ES-I3 (cell line): ENCODE data around the gene DPYD.

Experiments
- H3K36me3 ChIP-seq: 2 replicates; pipeline ENCODE4 v1.6.1; 2013; ENCODE audit warnings: mild to moderate bottlenecking, low read length, control low read depth, moderate library complexity; ENCODE audit not compliant: insufficient read depth
- H3K4me1 ChIP-seq: 2 replicates; pipeline ENCODE4 v1.6.1; 2013; ENCODE audit warnings: mild to moderate bottlenecking, control low read depth, low read length; ENCODE audit not compliant: insufficient read depth
- H3K9ac ChIP-seq: 2 replicates; pipeline ENCODE4 v1.6.1; 2013; ENCODE audit warnings: low read depth, mild to moderate bottlenecking, low read length, moderate library complexity
- H3K9me3 ChIP-seq: 2 replicates; pipeline ENCODE4 v1.6.1; 2013; ENCODE audit warnings: mild to moderate bottlenecking, low read length, moderate library complexity; ENCODE audit not compliant: control insufficient read depth, insufficient read depth

The DPYD gene

GRCh38 chr1:97137862-97138514 lies 782.8 kb downstream of the DPYD start:
- 0 out of 2 replicates have a peak, but pooled peaks cover 5% of the 10 kb centered on the region for H3K4me1 ChIP-seq
- no peak overlapping the region for H3K9ac ChIP-seq
- no peaks in the 10 kb centered on the region; the same call in 1 of the 2 replicates for H3K36me3 ChIP-seq
- H3K9me3 ChIP-seq = no peaks in the 10 kb centered on the region

DNA sequence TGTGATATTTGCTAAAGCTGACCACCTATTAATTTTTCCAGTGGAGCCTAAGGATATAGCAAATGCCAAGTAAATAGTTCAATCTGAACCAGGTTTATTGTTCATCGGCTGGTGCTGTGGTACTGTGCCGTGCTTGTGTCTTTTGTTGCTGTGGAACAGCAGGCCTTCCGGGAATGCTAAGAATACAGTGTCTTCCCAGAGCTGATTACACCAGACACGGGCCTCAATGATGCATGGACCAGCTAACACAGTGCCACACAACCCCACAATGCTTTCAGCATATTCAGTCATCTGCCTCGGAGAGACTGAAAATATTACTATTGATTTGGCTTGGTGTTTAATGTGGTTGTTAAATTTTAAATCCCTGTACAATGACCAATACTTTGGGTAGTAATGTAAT lies 783.8 kb downstream of the DPYD start:
- 0 out of 2 replicates have a peak, but pooled peaks cover 5% of the 10 kb centered on the region for H3K4me1 ChIP-seq
- H3K36me3 ChIP-seq = no peaks in the 10 kb centered on the region; the same call in 1 of the 2 replicates
- H3K9ac ChIP-seq = no peak overlapping the region

DNA sequence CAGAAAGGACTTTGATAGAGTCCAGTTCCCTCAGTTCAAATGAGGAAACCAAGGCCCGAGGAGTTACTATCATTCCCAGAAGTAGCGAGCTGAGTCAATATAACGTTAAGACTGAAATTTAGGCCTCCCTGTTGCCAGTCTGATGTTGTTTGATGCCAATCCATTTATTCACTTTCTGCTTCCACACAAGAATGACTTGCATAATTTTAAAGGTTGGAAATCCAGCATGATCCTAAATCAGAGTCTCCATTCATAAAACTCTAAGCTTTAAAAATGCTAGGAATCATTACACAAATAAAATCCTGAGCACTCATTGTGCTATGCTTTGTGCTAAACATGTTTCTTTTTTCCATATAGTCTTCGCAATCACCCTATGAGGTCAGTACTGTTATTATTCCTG lies 784.9 kb downstream of the DPYD start:
- Histone ChIP-seq H3K36me3 (no peaks in the 10 kb centered on the region; the same call in 1 of the 2 replicates), H3K9ac (no peak overlapping the region), H3K9me3 (no peaks in the 10 kb centered on the region), H3K4me1 (0 out of 2 replicates have a peak, but pooled peaks cover 5% of the 10 kb centered on the region)

More for the DNA sequence above, 783.8 kb downstream of the DPYD start:
- no peaks in the 10 kb centered on the region for H3K9me3 ChIP-seq

GRCh38 chr1:97128426-97128825 lies 792.4 kb downstream of the DPYD start:
- Histone ChIP-seq H3K9me3 (no peaks in the 10 kb centered on the region), H3K9ac (no peak overlapping the region), H3K4me1 (no peaks in the 10 kb centered on the region)

DNA sequence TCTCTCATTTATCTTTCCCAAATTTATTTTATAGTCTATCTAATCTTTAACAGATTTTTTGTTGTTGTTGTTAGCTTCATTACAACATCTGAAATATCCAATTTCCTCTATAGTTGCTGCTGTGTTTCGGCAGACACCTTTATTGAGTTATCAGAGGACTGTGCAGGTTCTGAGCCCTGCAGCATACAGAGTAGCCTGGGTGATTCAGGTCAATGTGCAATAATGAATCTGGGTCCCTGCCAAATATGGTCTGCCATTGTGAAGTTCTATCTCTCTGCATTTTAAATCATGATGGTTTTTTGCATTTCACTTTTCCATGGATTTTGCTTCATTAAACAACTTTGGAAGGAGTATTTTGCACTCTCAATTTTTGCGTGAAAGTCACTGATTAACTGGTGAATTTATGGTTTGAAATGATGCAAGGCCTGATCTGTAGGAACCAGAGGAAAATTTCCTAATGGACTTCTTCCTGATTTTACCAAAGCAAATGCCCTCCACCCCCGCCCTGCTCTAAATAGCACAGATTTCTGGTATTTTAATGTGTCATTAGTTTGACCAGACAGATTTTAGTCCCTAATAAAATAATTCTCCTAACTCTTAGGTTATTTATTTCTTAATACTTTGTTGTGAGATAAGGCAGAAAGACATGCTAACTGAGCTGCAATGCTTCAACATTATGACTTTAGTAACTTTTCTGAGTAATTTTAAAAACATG lies 797.0 kb downstream of the DPYD start:
- peaks cover 10% of the 10 kb centered on the region; the same call in 1 of the 2 replicates for H3K4me1 ChIP-seq

More at GRCh38 chr1:97128426-97128825, 792.4 kb downstream of the DPYD start:
- no peaks in the 10 kb centered on the region; the same call in 1 of the 2 replicates for H3K36me3 ChIP-seq

DNA sequence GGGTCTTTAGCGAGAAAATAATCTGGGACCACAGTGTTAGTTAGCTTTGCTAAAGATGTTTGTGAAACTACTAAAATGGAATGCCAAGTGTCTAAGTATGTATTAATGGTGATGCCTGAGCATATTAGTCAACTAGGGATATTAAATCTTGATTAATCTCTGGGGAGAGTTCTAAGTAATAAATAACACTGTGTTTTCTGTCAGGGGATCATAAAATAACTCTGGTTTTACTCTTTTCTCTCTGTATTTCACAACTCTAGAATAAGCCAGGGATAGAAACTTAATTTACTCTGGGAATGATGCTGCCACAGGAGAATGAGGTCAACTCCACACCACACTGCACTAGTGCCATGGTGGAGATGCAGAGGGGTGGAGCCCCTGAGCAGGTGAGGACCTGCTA lies 800.0 kb downstream of the DPYD start:
- H3K4me1 ChIP-seq = peaks cover 10% of the 10 kb centered on the region; the same call in 1 of the 2 replicates
- no peak overlapping the region for H3K9ac ChIP-seq
- no peaks in the 10 kb centered on the region for H3K36me3 ChIP-seq
- H3K9me3 ChIP-seq = no peaks in the 10 kb centered on the region

More for the DNA sequence above, 797.0 kb downstream of the DPYD start:
- no peak overlapping the region for H3K9ac ChIP-seq
- H3K9me3 ChIP-seq = no peaks in the 10 kb centered on the region
- H3K36me3 ChIP-seq = no peaks in the 10 kb centered on the region; the same call in 1 of the 2 replicates

DNA sequence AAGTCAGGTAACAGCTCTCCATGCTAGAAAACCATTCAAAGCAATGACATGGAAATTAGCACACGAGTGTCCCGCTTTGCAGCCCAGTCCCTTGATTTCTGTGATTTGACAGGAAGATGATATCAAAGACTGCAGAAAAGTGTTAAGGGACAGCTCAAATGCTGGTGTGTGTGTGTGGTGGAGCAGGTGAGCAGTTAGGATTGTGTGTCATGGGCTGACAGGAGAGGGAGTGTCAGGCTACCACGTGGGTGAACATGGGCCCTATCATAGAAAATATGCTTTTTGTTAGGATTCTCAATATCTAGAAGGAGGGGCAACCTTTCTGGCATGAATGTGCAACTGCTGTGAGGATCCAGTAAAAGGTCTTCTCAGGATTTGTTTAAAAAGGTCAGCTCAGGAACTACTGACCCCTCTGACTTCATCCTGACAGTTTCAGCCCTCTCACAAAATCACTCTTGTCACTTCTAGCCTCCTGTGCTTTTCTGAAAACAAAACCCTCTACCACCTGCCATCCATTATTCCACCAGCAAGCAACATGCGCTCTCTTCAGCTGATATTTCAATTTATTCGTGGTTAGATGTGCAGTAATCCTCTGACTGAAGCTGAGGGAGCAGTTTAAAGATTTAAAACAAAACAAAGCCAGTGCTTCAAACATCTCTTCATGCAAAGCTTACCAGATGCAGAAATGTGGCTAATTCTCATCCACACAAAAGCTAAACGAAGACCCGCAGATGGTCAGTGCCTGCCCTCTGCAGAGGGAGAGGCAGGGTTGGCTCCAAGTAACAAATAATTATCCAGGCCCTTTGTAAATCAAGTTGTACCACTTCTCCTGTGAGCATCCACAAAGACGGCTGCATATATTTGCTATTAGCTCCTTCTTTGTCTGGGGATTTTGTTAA lies 801.3 kb downstream of the DPYD start:
- Histone ChIP-seq H3K4me1 (peaks cover 12% of the 10 kb centered on the region; the same call in 1 of the 2 replicates), H3K9me3 (no peaks in the 10 kb centered on the region), H3K9ac (no peak overlapping the region), H3K36me3 (no peaks in the 10 kb centered on the region)

- H3K36me3 ChIP-seq = no peaks in the 10 kb centered on the region
- H3K4me1 ChIP-seq = peaks cover 16% of the 10 kb centered on the region; the same call in 1 of the 2 replicates
- no peak overlapping the region for H3K9ac ChIP-seq
- no peaks in the 10 kb centered on the region for H3K9me3 ChIP-seq
Measured at GRCh38 chr1:97114842-97115241, 806.0 kb downstream of the DPYD start.

- Histone ChIP-seq H3K4me1 (peaks cover 8% of the 10 kb centered on the region; the same call in 1 of the 2 replicates), H3K9ac (no peak overlapping the region), H3K9me3 (no peaks in the 10 kb centered on the region), H3K36me3 (no peaks in the 10 kb centered on the region)
Measured at GRCh38 chr1:97112442-97112841, 808.4 kb downstream of the DPYD start.

DNA sequence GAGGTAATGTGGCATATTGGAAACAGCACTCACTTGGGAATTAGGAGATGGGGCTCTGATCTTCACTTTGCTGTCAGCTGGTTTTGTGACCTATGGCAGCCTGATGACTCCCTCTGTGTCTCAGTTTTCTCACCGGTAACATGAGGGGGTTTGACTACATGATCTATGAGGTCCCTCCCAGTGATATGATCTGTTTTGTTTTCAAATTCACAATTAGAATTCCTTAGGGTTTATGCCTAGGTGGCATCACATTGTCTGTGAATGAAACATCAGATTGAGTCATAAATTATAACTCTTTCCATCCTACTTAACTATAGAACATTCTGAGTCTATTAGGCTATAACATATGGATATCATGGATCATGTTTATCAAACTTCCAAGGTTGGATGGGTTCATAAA lies 812.7 kb downstream of the DPYD start:
- no peaks in the 10 kb centered on the region for H3K9me3 ChIP-seq
- no peaks in the 10 kb centered on the region for H3K36me3 ChIP-seq
- H3K4me1 ChIP-seq = no peaks in the 10 kb centered on the region; the same call in 1 of the 2 replicates
- no peak overlapping the region for H3K9ac ChIP-seq

DNA sequence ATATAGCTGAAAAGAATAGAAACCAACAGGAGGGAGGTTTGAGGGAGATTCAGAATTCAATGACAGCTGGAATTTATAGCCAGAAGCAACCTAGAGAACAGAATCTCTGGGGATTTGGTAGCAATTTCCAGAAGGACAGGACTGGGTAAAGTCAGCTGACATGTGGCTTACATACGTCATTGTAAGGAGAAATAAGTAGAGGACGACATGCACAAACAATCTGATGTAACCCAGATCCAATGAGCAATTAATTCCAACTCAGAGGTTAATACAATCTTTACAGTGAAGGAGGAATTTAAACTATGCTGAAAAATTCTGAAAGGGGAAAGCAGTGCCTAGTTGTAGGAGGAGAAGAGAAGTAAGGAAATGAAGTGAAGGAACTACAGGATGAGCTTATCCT lies 815.3 kb downstream of the DPYD start:
- H3K9ac ChIP-seq = no peak overlapping the region
- no peaks in the 10 kb centered on the region for H3K9me3 ChIP-seq
- H3K4me1 ChIP-seq = no peaks in the 10 kb centered on the region
- no peaks in the 10 kb centered on the region for H3K36me3 ChIP-seq

GRCh38 chr1:97101509-97101908 lies 819.3 kb downstream of the DPYD start:
- H3K9me3 ChIP-seq = no peaks in the 10 kb centered on the region
- H3K4me1 ChIP-seq = no peaks in the 10 kb centered on the region
- no peak overlapping the region for H3K9ac ChIP-seq
- no peaks in the 10 kb centered on the region for H3K36me3 ChIP-seq

DNA sequence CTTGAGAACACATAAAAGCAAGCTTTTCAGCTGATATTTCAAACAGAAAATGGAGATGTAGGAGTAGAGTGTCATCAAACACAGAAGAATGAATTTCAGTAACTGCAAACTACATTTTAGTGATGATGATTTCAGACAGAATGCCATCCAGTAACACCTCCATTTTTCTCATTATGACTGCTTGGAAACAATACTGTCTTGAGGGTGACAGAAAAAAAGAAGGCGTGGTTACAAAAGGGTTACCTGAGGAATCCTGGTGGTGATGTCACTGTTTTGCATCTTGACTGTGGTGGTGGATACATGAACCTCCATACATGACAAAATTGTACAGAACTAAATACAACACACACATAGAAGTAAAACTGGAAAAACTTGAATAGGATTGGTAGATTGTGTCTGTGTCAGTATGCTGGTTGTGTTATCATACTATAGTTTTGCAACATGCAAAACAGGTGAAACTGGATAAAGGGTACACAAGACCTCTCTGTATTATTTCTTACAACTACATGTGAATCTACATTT lies 823.4 kb downstream of the DPYD start:
- H3K9me3 ChIP-seq = no peaks in the 10 kb centered on the region
- H3K9ac ChIP-seq = no peak overlapping the region
- peaks cover 10% of the 10 kb centered on the region; the same call in 1 of the 2 replicates for H3K4me1 ChIP-seq
- no peaks in the 10 kb centered on the region for H3K36me3 ChIP-seq

DNA sequence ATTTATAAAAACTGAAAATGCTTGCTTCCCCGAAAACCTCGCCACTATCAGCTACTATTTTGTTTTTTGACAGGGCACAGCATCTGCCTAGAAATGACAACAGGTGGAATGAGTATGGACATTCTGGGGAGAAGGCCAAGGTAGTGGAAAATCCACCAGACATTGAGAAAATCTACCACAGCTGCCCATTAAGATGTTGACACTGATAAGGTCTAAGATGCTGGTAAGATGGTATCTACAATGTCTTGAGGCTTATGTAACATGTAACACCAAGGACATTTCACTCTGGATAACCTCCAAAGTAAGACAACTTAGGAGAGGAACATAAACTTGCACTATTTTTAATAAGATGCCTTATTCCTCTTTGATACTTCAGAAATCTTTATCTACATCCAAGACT lies 825.1 kb downstream of the DPYD start:
- Histone ChIP-seq H3K36me3 (no peaks in the 10 kb centered on the region), H3K9ac (no peak overlapping the region), H3K9me3 (no peaks in the 10 kb centered on the region), H3K4me1 (peaks cover 10% of the 10 kb centered on the region; the same call in 1 of the 2 replicates)
